ENCODE measurements around the gene TOR1AIP2. TPM values are rescaled to one million over a fixed set of nuclear protein-coding genes. Genes with fewer than 3 reads are reported as not detected.

The TOR1AIP2 gene
- total and polyA plus RNA-seq, 10 of the 15 experiments (the other 5 are each of a cell fraction or from before 2014, with no cell fraction given), result 5.3 to 38.9 (median 15.4) TPM

- TF ChIP-seq, protein P1, sequence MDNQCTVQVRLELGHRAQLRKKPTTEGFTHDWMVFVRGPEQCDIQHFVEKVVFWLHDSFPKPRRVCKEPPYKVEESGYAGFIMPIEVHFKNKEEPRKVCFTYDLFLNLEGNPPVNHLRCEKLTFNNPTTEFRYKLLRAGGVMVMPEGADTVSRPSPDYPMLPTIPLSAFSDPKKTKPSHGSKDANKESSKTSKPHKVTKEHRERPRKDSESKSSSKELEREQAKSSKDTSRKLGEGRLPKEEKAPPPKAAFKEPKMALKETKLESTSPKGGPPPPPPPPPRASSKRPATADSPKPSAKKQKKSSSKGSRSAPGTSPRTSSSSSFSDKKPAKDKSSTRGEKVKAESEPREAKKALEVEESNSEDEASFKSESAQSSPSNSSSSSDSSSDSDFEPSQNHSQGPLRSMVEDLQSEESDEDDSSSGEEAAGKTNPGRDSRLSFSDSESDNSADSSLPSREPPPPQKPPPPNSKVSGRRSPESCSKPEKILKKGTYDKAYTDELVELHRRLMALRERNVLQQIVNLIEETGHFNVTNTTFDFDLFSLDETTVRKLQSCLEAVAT (IDR thresholded peaks at IDR 0.05), result no peak
- no peak for TF ChIP-seq EP300 (IDR thresholded peaks at IDR 0.05; ENCODE audit: borderline replicate concordance in 1 of 2, control insufficient read depth in 1 of 2, low read depth in 2 of 2, low read length in 2 of 2)
- TF ChIP-seq KDM1A (IDR thresholded peaks at IDR 0.05; ENCODE audit: borderline replicate concordance), result no peak
These were observed 45.4 kb upstream of the TOR1AIP2 start (continued) for GRCh38 chr1:179923029-179923428.

DNA sequence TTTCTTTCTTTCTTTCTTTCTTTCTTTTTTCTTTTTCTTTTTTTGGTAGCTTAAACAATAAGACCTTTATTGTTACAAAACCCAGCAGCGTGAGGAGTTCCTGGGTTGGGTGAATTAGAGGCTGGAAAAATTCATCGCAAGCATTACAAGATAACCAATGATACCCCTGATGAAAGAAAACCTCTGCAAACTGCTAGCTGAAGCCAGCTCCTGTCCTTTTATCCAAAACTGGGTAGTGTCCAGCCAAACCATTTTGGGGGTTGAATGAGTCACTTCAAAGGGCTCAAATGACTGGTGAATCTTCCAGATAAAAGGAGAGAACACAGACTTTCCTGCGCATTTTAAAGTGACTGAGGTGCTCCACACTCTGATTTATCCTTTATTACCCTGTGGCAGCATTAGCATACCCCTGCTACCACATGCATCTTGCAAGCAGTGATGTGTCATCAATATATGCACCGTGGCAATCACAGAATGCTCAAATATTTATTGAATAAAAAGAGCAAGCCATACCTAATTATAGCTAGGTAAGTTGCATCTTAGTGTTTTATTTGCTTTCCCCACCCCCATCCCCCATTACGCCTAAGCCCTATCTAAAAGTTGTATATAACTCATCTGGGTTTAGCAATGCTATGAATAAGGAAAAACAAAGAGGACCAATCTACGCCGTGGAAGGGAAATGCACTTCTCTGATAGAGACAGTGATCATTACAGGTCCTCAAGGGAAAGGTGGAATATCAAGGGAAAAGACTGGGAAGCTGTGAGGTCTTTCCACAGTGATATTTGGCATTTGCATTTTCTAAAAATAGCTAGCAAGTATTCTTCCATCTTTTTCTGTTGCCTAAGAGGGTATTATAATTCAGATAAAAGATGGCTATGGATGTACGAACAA, 44.6 kb upstream of the TOR1AIP2 start:
- TF ChIP-seq, protein P2, sequence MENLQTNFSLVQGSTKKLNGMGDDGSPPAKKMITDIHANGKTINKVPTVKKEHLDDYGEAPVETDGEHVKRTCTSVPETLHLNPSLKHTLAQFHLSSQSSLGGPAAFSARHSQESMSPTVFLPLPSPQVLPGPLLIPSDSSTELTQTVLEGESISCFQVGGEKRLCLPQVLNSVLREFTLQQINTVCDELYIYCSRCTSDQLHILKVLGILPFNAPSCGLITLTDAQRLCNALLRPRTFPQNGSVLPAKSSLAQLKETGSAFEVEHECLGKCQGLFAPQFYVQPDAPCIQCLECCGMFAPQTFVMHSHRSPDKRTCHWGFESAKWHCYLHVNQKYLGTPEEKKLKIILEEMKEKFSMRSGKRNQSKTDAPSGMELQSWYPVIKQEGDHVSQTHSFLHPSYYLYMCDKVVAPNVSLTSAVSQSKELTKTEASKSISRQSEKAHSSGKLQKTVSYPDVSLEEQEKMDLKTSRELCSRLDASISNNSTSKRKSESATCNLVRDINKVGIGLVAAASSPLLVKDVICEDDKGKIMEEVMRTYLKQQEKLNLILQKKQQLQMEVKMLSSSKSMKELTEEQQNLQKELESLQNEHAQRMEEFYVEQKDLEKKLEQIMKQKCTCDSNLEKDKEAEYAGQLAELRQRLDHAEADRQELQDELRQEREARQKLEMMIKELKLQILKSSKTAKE (IDR thresholded peaks at IDR 0.05; ENCODE audit: low read depth, poor library complexity, severe bottlenecking), result no peak
- TF ChIP-seq, protein P3, sequence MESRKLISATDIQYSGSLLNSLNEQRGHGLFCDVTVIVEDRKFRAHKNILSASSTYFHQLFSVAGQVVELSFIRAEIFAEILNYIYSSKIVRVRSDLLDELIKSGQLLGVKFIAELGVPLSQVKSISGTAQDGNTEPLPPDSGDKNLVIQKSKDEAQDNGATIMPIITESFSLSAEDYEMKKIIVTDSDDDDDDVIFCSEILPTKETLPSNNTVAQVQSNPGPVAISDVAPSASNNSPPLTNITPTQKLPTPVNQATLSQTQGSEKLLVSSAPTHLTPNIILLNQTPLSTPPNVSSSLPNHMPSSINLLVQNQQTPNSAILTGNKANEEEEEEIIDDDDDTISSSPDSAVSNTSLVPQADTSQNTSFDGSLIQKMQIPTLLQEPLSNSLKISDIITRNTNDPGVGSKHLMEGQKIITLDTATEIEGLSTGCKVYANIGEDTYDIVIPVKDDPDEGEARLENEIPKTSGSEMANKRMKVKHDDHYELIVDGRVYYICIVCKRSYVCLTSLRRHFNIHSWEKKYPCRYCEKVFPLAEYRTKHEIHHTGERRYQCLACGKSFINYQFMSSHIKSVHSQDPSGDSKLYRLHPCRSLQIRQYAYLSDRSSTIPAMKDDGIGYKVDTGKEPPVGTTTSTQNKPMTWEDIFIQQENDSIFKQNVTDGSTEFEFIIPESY (IDR thresholded peaks at IDR 0.05), result no peak
- no peak for TF ChIP-seq RELB (IDR thresholded peaks at IDR 0.05; ENCODE audit: low read depth)
- no peak for TF ChIP-seq USF1 (IDR thresholded peaks at IDR 0.05; ENCODE audit: borderline replicate concordance, extremely low read length, insufficient read depth, low read depth, low read length)
- no peak for TF ChIP-seq FOXK2 (IDR thresholded peaks at IDR 0.05)
- TF ChIP-seq BRCA1 (IDR thresholded peaks at IDR 0.05; ENCODE audit: low read depth, low read length), result no peak
- no peak for TF ChIP-seq POLR2A (IDR thresholded peaks at IDR 0.05; ENCODE audit: low read depth, low read length)
- ChIA-PET POLR2A (no interaction called here), RAD21 (ENCODE audit: unreplicated experiment) (interaction anchor here (0.6 to 1.0 kb wide), 2 partner anchors 7 to 33 kb away, joined by 3 to 4 read pairs; no protein-coding TSS in a partner anchor), CTCF (interaction anchor here (0.9 to 1.8 kb wide), 5 partner anchors 9 to 257 kb away, joined by 3 to 5 read pairs (median 3); no protein-coding TSS in a partner anchor), SMC1A (ENCODE audit: uncharacterized antibody, unreplicated experiment) (interaction anchor here (0.8 to 2.2 kb wide), 4 partner anchors 10 to 31 kb away, joined by 3 to 15 read pairs (median 6); no protein-coding TSS in a partner anchor)
- DNase-seq (ENCODE audit: low read depth, low spot score) (no peak), FAIRE-seq (no peak), ATAC-seq (no peak)
- H3K9ac ChIP-seq (ENCODE audit: control insufficient read depth, insufficient read depth, low read length), result no peak overlapping the region
- in situ Hi-C loops (cut with MboI), result no loop called here
- H3K4me1 ChIP-seq (ENCODE audit: control insufficient read depth, insufficient read depth, low read length), result no peaks in the 10 kb centered on the region
- no peaks in the 10 kb centered on the region for H3K9me3 ChIP-seq (replicated peaks; ENCODE audit: control insufficient read depth, insufficient read depth, low read length)
- intact Hi-C loops (cut with micrococcal nuclease; ENCODE audit: unreplicated experiment), result no loop called here
- H3K27me3 ChIP-seq (replicated peaks in 1 of 2; ENCODE audit: control insufficient read depth in 2 of 2, insufficient read depth in 2 of 2, low read length in 1 of 2), result no peaks in the 10 kb centered on the region
- WGBS (ENCODE audit: insufficient coverage, insufficient replicate concordance, low lambda C conversion rate, missing lambda C conversion rate), result 99% methylated on average over 8 of the region's 8 CpGs
- BruUV-seq (replicated peaks), result no TSS peak
- H3K27ac ChIP-seq (ENCODE audit: control insufficient read depth, insufficient read depth), result no peak overlapping the region
- no peak overlapping the region for H3K4me3 ChIP-seq
- no peaks in the 10 kb centered on the region for H4K20me1 ChIP-seq (ENCODE audit: control insufficient read depth, insufficient read depth)
- H3K36me3 ChIP-seq (ENCODE audit: control insufficient read depth in 2 of 2, insufficient read depth in 2 of 2, low read length in 1 of 2), result peaks cover 5 to 18% of the 10 kb centered on the region in 2 experiments; a peak in 3 of 4 replicates
- H3K79me2 ChIP-seq (ENCODE audit: control insufficient read depth, insufficient read depth, low read length), result no peaks in the 10 kb centered on the region
- no peak overlapping the region for H3K4me2 ChIP-seq (ENCODE audit: control insufficient read depth, insufficient read depth)
- no peak overlapping the region for H2AFZ ChIP-seq (ENCODE audit: control insufficient read depth, low read depth, low read length)
